ENCODE data around the gene TBX15.

The TBX15 gene

GRCh38 chr1:118911571-118911970 lies 76.6 kb downstream of the TBX15 start:
- H3K36me3 ChIP-seq (ENCODE audit: insufficient read depth): no peaks in the 10 kb centered on the region
- H3K4me2 ChIP-seq: no peak overlapping the region
- no peak overlapping the region for H2AFZ ChIP-seq (ENCODE audit: low read depth)
- no peaks in the 10 kb centered on the region for H3K79me2 ChIP-seq (ENCODE audit: insufficient read depth, low read depth)
- no peak overlapping the region for H3K4me3 ChIP-seq (IDR thresholded peaks at IDR 0.05; ENCODE audit: insufficient read depth, low read depth, low read length)
- no peak for TF ChIP-seq CTCF (conservative IDR thresholded peaks at IDR 0.05; ENCODE audit: low read depth, low read length)
- no peaks in the 10 kb centered on the region for H4K20me1 ChIP-seq (ENCODE audit: insufficient read depth)
- H3K9ac ChIP-seq: no peak overlapping the region
- no peak overlapping the region for H3K27ac ChIP-seq
- H3K4me1 ChIP-seq (ENCODE audit: low read depth, poor library complexity, severe bottlenecking): no peaks in the 10 kb centered on the region
- H3K27me3 ChIP-seq (ENCODE audit: insufficient read depth, low read depth): no peaks in the 10 kb centered on the region

- Histone ChIP-seq H4K20me1 (ENCODE audit: insufficient read depth) (no peaks in the 10 kb centered on the region), H3K27me3 (ENCODE audit: insufficient read depth, low read depth) (no peaks in the 10 kb centered on the region), H3K36me3 (ENCODE audit: insufficient read depth) (no peaks in the 10 kb centered on the region), H3K4me2 (no peak overlapping the region), H3K4me3 (IDR thresholded peaks at IDR 0.05; ENCODE audit: insufficient read depth, low read depth, low read length) (no peak overlapping the region), H2AFZ (ENCODE audit: low read depth) (no peak overlapping the region), H3K79me2 (ENCODE audit: insufficient read depth, low read depth) (no peaks in the 10 kb centered on the region), H3K27ac (no peak overlapping the region), H3K4me1 (ENCODE audit: low read depth, poor library complexity, severe bottlenecking) (no peaks in the 10 kb centered on the region), H3K9ac (no peak overlapping the region)
- TF ChIP-seq CTCF (conservative IDR thresholded peaks at IDR 0.05; ENCODE audit: low read depth, low read length): no peak
Measured at GRCh38 chr1:118907466-118907865, 80.7 kb downstream of the TBX15 start.

GRCh38 chr1:118905671-118906070 lies 82.5 kb downstream of the TBX15 start:
- H3K4me1 ChIP-seq (ENCODE audit: low read depth, poor library complexity, severe bottlenecking): no peaks in the 10 kb centered on the region
- H3K79me2 ChIP-seq (ENCODE audit: insufficient read depth, low read depth): no peaks in the 10 kb centered on the region
- H3K9ac ChIP-seq: no peak overlapping the region
- H3K4me3 ChIP-seq (IDR thresholded peaks at IDR 0.05; ENCODE audit: insufficient read depth, low read depth, low read length): no peak overlapping the region
- H3K4me2 ChIP-seq: no peak overlapping the region
- no peaks in the 10 kb centered on the region for H3K27me3 ChIP-seq (ENCODE audit: insufficient read depth, low read depth)
- no peak for TF ChIP-seq CTCF (conservative IDR thresholded peaks at IDR 0.05; ENCODE audit: low read depth, low read length)
- no peak overlapping the region for H2AFZ ChIP-seq (ENCODE audit: low read depth)
- H3K36me3 ChIP-seq (ENCODE audit: insufficient read depth): no peaks in the 10 kb centered on the region
- no peak overlapping the region for H3K27ac ChIP-seq
- no peaks in the 10 kb centered on the region for H4K20me1 ChIP-seq (ENCODE audit: insufficient read depth)

- no peak overlapping the region for H3K4me2 ChIP-seq
- H3K4me3 ChIP-seq (IDR thresholded peaks at IDR 0.05; ENCODE audit: insufficient read depth, low read depth, low read length): no peak overlapping the region
- no peaks in the 10 kb centered on the region for H4K20me1 ChIP-seq (ENCODE audit: insufficient read depth)
- TF ChIP-seq CTCF (conservative IDR thresholded peaks at IDR 0.05; ENCODE audit: low read depth, low read length): no peak
- H3K4me1 ChIP-seq (ENCODE audit: low read depth, poor library complexity, severe bottlenecking): no peaks in the 10 kb centered on the region
- H3K36me3 ChIP-seq (ENCODE audit: insufficient read depth): no peaks in the 10 kb centered on the region
- no peak overlapping the region for H3K27ac ChIP-seq
- H2AFZ ChIP-seq (ENCODE audit: low read depth): no peak overlapping the region
- H3K9ac ChIP-seq: no peak overlapping the region
- H3K79me2 ChIP-seq (ENCODE audit: insufficient read depth, low read depth): no peaks in the 10 kb centered on the region
- H3K27me3 ChIP-seq (ENCODE audit: insufficient read depth, low read depth): no peaks in the 10 kb centered on the region
Measured at GRCh38 chr1:118905196-118905595, 82.9 kb downstream of the TBX15 start.

Measured in KMS-11 (cell line).